K562 (cell line): ENCODE results near the gene COL15A1. TPM values are rescaled to one million over a fixed set of nuclear protein-coding genes. Genes with fewer than 3 reads are reported as not detected.

ENCODE experiments used
- ATAC-seq: fragments of 200-7000 bp; cut with Tn5 transposase; 3 replicates; pipeline ENCODE4 v1.9.1; 2020; ENCODE audit warnings: moderate library complexity
- BruUV-seq: library from RNA; stranded (reverse); fragments of 400-500 nt; replicated peaks from 2 replicates; lab custom pipeline; 2021; lab: Mats Ljungman, UMichigan
- CTCF ChIA-PET: fragments of 300-600 bp; formaldehyde crosslinking; extraction: SDS; loops from one replicate; lab custom pipeline; 2021; ENCODE audit warnings: low intra/inter-chr PET ratio; lab: Yijun Ruan, JAX
- POLR2A ChIA-PET: fragments of 300-600, 350-650 bp; sonication (Branson Sonifier 250); formaldehyde crosslinking; extraction: SDS; loops from one replicate; lab custom pipeline; 2021; ENCODE audit warnings: antibody characterized with exemption, inconsistent platforms; lab: Yijun Ruan, JAX
- DNase-seq, 4 experiments: peaks; one replicate each; pipeline versions ENCODE4 v3.0.0 to v3.0.0-alpha.2; 2011 to 2018; ENCODE audit warnings: low spot score in 3 of 4, mixed read lengths in 3 of 4; ENCODE audit errors: extremely low read depth in 1 of 4
- FAIRE-seq: peaks from 2 replicates; lab custom pipeline; 2011; peaks lifted over from hg19 to GRCh38; lab: Jason Lieb, UNC
- H2AFZ ChIP-seq: 2 replicates; pipeline ENCODE4 v1.6.0; 2011; ENCODE audit warnings: low read depth, low read length, control low read depth, inconsistent platforms
- H3K27ac ChIP-seq: fragments of 200-600 bp; 3 replicates; pipeline ENCODE4 v1.8.0; 2011; ENCODE audit warnings: low read depth, mild to moderate bottlenecking, control low read depth, inconsistent platforms, low read length, moderate library complexity, mixed read lengths; ENCODE audit errors: extremely low read depth
- H3K27me3 ChIP-seq, 2 experiments: fragments of 300-600 bp in 1 of 2; 2 replicates in 1 of 2; 3 replicates in 1 of 2; pipeline versions ENCODE4 v1.6.0 to v1.8.0; 2011; ENCODE audit warnings: inconsistent platforms in 2 of 2, low read length in 2 of 2, mild to moderate bottlenecking in 1 of 2, mixed read lengths in 1 of 2, moderate library complexity in 1 of 2; ENCODE audit not compliant: control insufficient read depth in 2 of 2, insufficient read depth in 2 of 2
- H3K36me3 ChIP-seq: fragments of 300-600 bp; 3 replicates; pipeline ENCODE4 v1.8.0; 2011; ENCODE audit warnings: mild to moderate bottlenecking, low read length, inconsistent platforms; ENCODE audit not compliant: control insufficient read depth, insufficient read depth
- H3K4me1 ChIP-seq, 2 experiments: fragments of 200-600 bp in 1 of 2; replicated peaks in 1 of 2; 2 replicates in 1 of 2; 3 replicates in 1 of 2; pipeline versions ENCODE4 v1.5.1 to v1.8.0; 2011; ENCODE audit warnings: inconsistent platforms in 2 of 2, low read length in 2 of 2, mild to moderate bottlenecking in 1 of 2, mixed read lengths in 1 of 2, moderate library complexity in 1 of 2; ENCODE audit not compliant: control insufficient read depth in 2 of 2, insufficient read depth in 2 of 2
- H3K4me2 ChIP-seq: 2 replicates; pipeline ENCODE4 v1.6.1; 2011; ENCODE audit warnings: low read length, control low read depth, inconsistent platforms, mixed read lengths; ENCODE audit not compliant: insufficient read depth
- H3K4me3 ChIP-seq: fragments of 200-600 bp; sonication (generic), shearing (Covaris generic); 2 replicates; pipeline ENCODE4 v1.5.1; 2016; ENCODE audit warnings: control low read depth, inconsistent platforms
- H3K79me2 ChIP-seq: fragments of 200-600 bp; 3 replicates; pipeline ENCODE4 v1.8.0; 2011; ENCODE audit warnings: low read length, inconsistent platforms; ENCODE audit not compliant: control insufficient read depth, insufficient read depth
- H3K9ac ChIP-seq, 2 experiments: 2 replicates each; pipeline versions ENCODE4 v1.6.0 to v1.6.1; 2011; ENCODE audit warnings: low read depth in 2 of 2, low read length in 2 of 2, control low read depth in 1 of 2, inconsistent platforms in 1 of 2, mild to moderate bottlenecking in 1 of 2, mixed read lengths in 1 of 2; ENCODE audit not compliant: insufficient read depth in 1 of 2
- H3K9me1 ChIP-seq: one replicate; pipeline ENCODE4 v1.6.0; 2011; ENCODE audit warnings: inconsistent platforms, mild to moderate bottlenecking, low read length, moderate library complexity; ENCODE audit not compliant: control insufficient read depth, insufficient read depth
- H3K9me3 ChIP-seq: replicated peaks from 2 replicates; pipeline ENCODE4 v1.5.1; 2011; ENCODE audit warnings: low read depth, low read length, inconsistent platforms; ENCODE audit not compliant: control insufficient read depth, insufficient read depth
- H4K20me1 ChIP-seq: replicated peaks from 2 replicates; pipeline ENCODE4 v1.6.1; 2011; ENCODE audit warnings: low read length, inconsistent platforms, mixed read lengths; ENCODE audit not compliant: control insufficient read depth, insufficient read depth
- CTBP1 ChIP-seq: fragments of 450-650 bp; IDR thresholded peaks from 2 replicates; pipeline ENCODE4 v1.6.1; 2016; ENCODE audit warnings: borderline replicate concordance
- DACH1 ChIP-seq: fragments of 450-650 bp; IDR thresholded peaks from 2 replicates; pipeline ENCODE4 v1.6.1; 2018; ENCODE audit not compliant: partially characterized antibody
- FOXP1 ChIP-seq: sonication (generic); formaldehyde crosslinking; IDR thresholded peaks from 2 replicates; pipeline ENCODE4 v1.8.0; 2022; ENCODE audit warnings: mild to moderate bottlenecking, missing genetic modification reagents
- MTA1 ChIP-seq: fragments of 450-650 bp; IDR thresholded peaks from 2 replicates; pipeline ENCODE4 v1.6.1; 2017; ENCODE audit warnings: borderline replicate concordance
- MXD1 ChIP-seq: fragments of 250-450 bp; sonication (Bioruptor Pico); IDR thresholded peaks from 2 replicates; pipeline ENCODE4 v1.8.0; 2021; ENCODE audit warnings: borderline replicate concordance, mild to moderate bottlenecking, moderate library complexity; ENCODE audit not compliant: poor library complexity, severe bottlenecking
- STAG1 ChIP-seq: sonication (generic); formaldehyde crosslinking; IDR thresholded peaks from 2 replicates; pipeline ENCODE4 v1.5.0; 2020; ENCODE audit warnings: missing genetic modification reagents, borderline replicate concordance
- ZNF165 ChIP-seq: fragments of 250-450 bp; sonication (Bioruptor Pico); IDR thresholded peaks from 2 replicates; pipeline ENCODE4 v1.4.0; 2020; ENCODE audit warnings: borderline replicate concordance
- ZNF584 ChIP-seq: fragments of 200-800 bp; sonication (Bioruptor generic); IDR thresholded peaks from 2 replicates; pipeline ENCODE4 v1.6.1; 2016; ENCODE audit warnings: low read depth, mild to moderate bottlenecking, missing genetic modification characterization, missing compliant biosample characterization
- WGBS: fragments of 100-300 bp; shearing (Covaris generic); methylation state at CpG from one replicate; pipeline ENCODE4 v1.1.6; 2016; ENCODE audit warnings: low coverage, mixed read lengths; ENCODE audit not compliant: insufficient coverage; ENCODE audit errors: missing lambda C conversion rate; 5-methylcytosine and 5-hydroxymethylcytosine counted together
- in situ Hi-C: fragments of 300-500 bp; cut with MboI; formaldehyde crosslinking; loops from 4 replicates; pipeline ENCODE4 v1.15.0; 2018; ENCODE audit warnings: inconsistent platforms, mixed read lengths
- intact Hi-C: fragments of 100-400 bp; cut with micrococcal nuclease; formaldehyde crosslinking; loops from 2 replicates; pipeline ENCODE4 v1.14.2; 2022
- polyA plus RNA-seq, 8 experiments: library from polyadenylated mRNA; depleted of rRNA in 4 of 8; stranded (reverse) in 5 of 8; unstranded in 3 of 8; fragments of >200 nt; fragmentation: Nextera tagmentation in 2 of 8; fragmentation: Illumina TruSeq in 1 of 8; extraction: Ambion mirVana in 2 of 8; extraction: Trizol in 1 of 8; gene quantifications; 2 replicates each; pipeline versions ENCODE4 v1.2.1 to v1.2.3, GENCODE V29; 2011 to 2014; ENCODE audit warnings: inconsistent platforms in 1 of 8, missing spikeins in 1 of 8
- total RNA-seq, 7 experiments: library from RNA; depleted of rRNA in 6 of 7; stranded (reverse); fragments of >200 nt in 6 of 7; fragmentation: Illumina TruSeq in 2 of 7; extraction: Trizol in 2 of 7; gene quantifications; 2 replicates each; pipeline versions ENCODE4 v1.2.1 to v1.2.3, GENCODE V29; 2011 to 2021; ENCODE audit warnings: low replicate concordance in 1 of 7
- TF ChIP-seq, protein P1 (sequence below), 2 experiments: IDR thresholded peaks in 1 of 2; conservative IDR thresholded peaks in 1 of 2; 2 replicates each; pipeline ENCODE4 v1.6.1; 2016; ENCODE audit warnings: low read depth in 2 of 2, mild to moderate bottlenecking in 1 of 2, missing compliant biosample characterization in 1 of 2, missing genetic modification characterization in 1 of 2, moderate library complexity in 1 of 2

Gene COL15A1
- total and polyA plus RNA-seq, 9 of the 15 experiments (the other 6 are each of a cell fraction or from before 2014, with no cell fraction given) = 0.46 to 5.1 (median 2.6) TPM

DNA sequence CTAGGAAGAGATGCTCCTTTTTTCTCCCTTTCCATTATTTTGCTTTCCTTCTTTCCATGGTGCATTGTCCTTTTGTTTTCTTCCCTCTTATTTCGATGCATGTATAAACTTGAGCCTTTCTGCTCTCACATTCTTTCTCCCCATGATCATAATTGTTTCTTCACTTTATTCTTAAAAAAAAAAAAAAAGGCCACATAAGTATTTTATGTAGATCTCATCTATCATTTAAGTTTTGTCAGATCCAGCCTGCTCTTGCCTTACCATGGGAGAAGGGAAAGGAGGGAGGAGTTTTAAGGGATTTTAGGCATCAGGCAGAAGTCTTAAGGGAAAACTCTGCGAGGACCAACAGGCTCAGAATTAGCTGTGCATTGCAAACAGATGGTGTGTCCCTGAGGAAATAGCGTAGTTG lies 172.3 kb downstream of the COL15A1 start:
- Histone ChIP-seq H4K20me1 (peaks cover 23% of the 10 kb centered on the region), H3K4me1 (peaks cover 4 to 45% of the 10 kb centered on the region in 2 experiments; a peak in 4 of 5 replicates), H3K27ac (no peak overlapping the region), H2AFZ (no peak overlapping the region), H3K27me3 (no peaks in the 10 kb centered on the region), H3K4me3 (no peak overlapping the region), H3K9me3 (no peaks in the 10 kb centered on the region), H3K4me2 (no peak overlapping the region), H3K9me1 (no peaks in the 10 kb centered on the region), H3K79me2 (peaks cover 99% of the 10 kb centered on the region), H3K9ac (no peak overlapping the region), H3K36me3 (peaks cover 17% of the 10 kb centered on the region; the same call in 2 of the 3 replicates)
- intact Hi-C loops = no loop called here
- in situ Hi-C loops = no loop called here
- CTCF ChIA-PET = interaction anchor here (0.6 kb wide), 1 partner anchor 105 kb away, joined by 3 read pairs; no protein-coding TSS in a partner anchor
- no TSS peak for BruUV-seq
- TF ChIP-seq ZNF165 (no peak), STAG1 (CRISPR knock-in tag) (no peak), MTA1 (no peak), FOXP1 (CRISPR knock-in tag) (no peak), CTBP1 (no peak), MXD1 (CRISPR knock-in tag) (no peak), DACH1 (no peak), ZNF584 (CRISPR knock-in tag) (no peak)
- TF ChIP-seq, protein P1, sequence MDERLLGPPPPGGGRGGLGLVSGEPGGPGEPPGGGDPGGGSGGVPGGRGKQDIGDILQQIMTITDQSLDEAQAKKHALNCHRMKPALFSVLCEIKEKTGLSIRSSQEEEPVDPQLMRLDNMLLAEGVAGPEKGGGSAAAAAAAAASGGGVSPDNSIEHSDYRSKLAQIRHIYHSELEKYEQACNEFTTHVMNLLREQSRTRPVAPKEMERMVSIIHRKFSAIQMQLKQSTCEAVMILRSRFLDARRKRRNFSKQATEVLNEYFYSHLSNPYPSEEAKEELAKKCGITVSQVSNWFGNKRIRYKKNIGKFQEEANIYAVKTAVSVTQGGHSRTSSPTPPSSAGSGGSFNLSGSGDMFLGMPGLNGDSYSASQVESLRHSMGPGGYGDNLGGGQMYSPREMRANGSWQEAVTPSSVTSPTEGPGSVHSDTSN (CRISPR knock-in tag; IDR thresholded peaks at IDR 0.05; ENCODE audit: low read depth) = no peak
- TF ChIP-seq, protein P1 (tag; conservative IDR thresholded peaks at IDR 0.05; ENCODE audit: low read depth) = no peak
- no peak for ATAC-seq
- DNase-seq = no peak
- no peak for FAIRE-seq
- 68% methylated on average over 3 of the region's 3 CpGs for WGBS
- POLR2A ChIA-PET = interaction anchor here (0.6 to 1.1 kb wide), 2 partner anchors 9 to 502 kb away, joined by 3 to 7 read pairs; no protein-coding TSS in a partner anchor
